ENCODE data around the gene CDKL4. TPM values are rescaled to one million over a fixed set of nuclear protein-coding genes. Genes with fewer than 3 reads are reported as not detected.

The CDKL4 gene
- total RNA-seq, 2 experiments from 2014 or later: 0.75 TPM; not detected in 1

DNA sequence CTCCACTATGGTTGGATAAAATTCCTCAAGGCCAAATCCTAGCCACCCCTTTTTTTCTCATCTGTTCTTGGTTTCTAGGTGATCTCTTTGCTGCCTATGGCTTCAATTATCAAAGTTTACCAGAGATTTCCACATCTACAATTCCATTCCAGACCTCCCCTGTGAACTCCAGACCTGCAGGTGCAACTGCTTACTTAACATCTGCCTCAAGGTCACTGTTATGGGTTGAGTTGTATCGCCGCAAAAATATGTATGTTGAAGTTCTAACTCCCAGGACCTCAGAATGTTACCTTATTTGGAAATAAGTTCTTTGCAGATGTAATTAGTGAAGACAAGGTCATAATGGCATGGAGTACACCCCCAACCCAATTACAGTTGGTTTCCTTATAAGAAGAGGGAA, 62.5 kb downstream of the CDKL4 start:
- Histone ChIP-seq H3K9me3 (ENCODE audit: control insufficient read depth in 1 of 2, insufficient read depth in 1 of 2, low read length in 2 of 2) (no peaks in the 10 kb centered on the region), H3K4me3 (ENCODE audit: low read length) (no peak overlapping the region), H3K36me3 (ENCODE audit: insufficient read depth, low read length) (no peaks in the 10 kb centered on the region), H3K4me1 (ENCODE audit: insufficient read depth, low read length) (no peaks in the 10 kb centered on the region), H3K27ac (ENCODE audit: low read depth in 1 of 2, low read length in 2 of 2) (no peak overlapping the region), H3K27me3 (ENCODE audit: control insufficient read depth in 1 of 2, insufficient read depth in 2 of 2, low read length in 2 of 2) (no peaks in the 10 kb centered on the region)
- no peak for DNase-seq
- TF ChIP-seq CTCF (IDR thresholded peaks at IDR 0.05): no peak
- Mint-ChIP-seq H3K27me3 (no peaks in the 10 kb centered on the region), H3K4me1 (ENCODE audit: low read depth) (no peaks in the 10 kb centered on the region), H3K27ac (no peak overlapping the region), H3K4me3 (no peak overlapping the region), H3K36me3 (ENCODE audit: low read depth) (no peaks in the 10 kb centered on the region), H3K9me3 (no peaks in the 10 kb centered on the region)
- no peak for ATAC-seq (ENCODE audit: poor library complexity)
- POLR2A ChIA-PET: no interaction called here
- CTCF ChIA-PET: no interaction called here
- intact Hi-C loops (cut with DNase I, micrococcal nuclease): no loop called here

GRCh38 chr2:39179974-39180960, 63.5 kb downstream of the CDKL4 start:
- no peak for TF ChIP-seq CTCF (IDR thresholded peaks at IDR 0.05)
- H3K27ac Mint-ChIP-seq: no peak overlapping the region
- H3K36me3 ChIP-seq (ENCODE audit: insufficient read depth, low read length): no peaks in the 10 kb centered on the region
- H3K4me1 Mint-ChIP-seq (ENCODE audit: low read depth): no peaks in the 10 kb centered on the region
- no peaks in the 10 kb centered on the region for H3K9me3 ChIP-seq (ENCODE audit: control insufficient read depth in 1 of 2, insufficient read depth in 1 of 2, low read length in 2 of 2)
- ATAC-seq (ENCODE audit: poor library complexity): no peak
- no peaks in the 10 kb centered on the region for H3K9me3 Mint-ChIP-seq
- no peak overlapping the region for H3K4me3 ChIP-seq (ENCODE audit: low read length)
- intact Hi-C loops (cut with DNase I, micrococcal nuclease): no loop called here
- no peak overlapping the region for H3K27ac ChIP-seq (ENCODE audit: low read depth in 1 of 2, low read length in 2 of 2)
- ChIA-PET POLR2A (no interaction called here), CTCF (no interaction called here)
- H3K27me3 ChIP-seq (ENCODE audit: control insufficient read depth in 1 of 2, insufficient read depth in 2 of 2, low read length in 2 of 2): no peaks in the 10 kb centered on the region
- no peak for DNase-seq
- no peaks in the 10 kb centered on the region for H3K4me1 ChIP-seq (ENCODE audit: insufficient read depth, low read length)
- no peak overlapping the region for H3K4me3 Mint-ChIP-seq
- H3K27me3 Mint-ChIP-seq: no peaks in the 10 kb centered on the region
- H3K36me3 Mint-ChIP-seq (ENCODE audit: low read depth): no peaks in the 10 kb centered on the region

DNA sequence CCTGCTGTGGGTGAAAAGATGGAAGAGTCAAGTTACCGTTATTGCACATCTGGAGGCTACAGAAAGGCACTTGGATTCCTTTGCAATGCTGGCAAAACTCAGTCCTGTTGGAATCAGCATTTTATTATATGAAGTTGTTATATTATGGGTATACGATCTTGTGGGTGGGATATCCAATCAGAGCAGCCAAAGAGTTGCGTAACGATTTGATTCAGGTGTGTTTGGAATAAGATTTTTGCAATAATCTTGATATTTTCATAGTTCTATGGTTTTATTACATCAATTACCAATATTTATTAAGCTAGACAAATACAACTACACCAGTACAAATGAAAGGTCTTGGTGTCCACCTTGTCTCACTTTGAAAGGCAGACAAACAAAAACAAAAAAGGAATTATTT, 65.0 kb downstream of the CDKL4 start:
- no peak overlapping the region for H3K4me3 ChIP-seq (ENCODE audit: low read length)
- H3K36me3 ChIP-seq (ENCODE audit: insufficient read depth, low read length): no peaks in the 10 kb centered on the region
- ATAC-seq (ENCODE audit: poor library complexity) (no peak), DNase-seq (no peak)
- H3K36me3 Mint-ChIP-seq (ENCODE audit: low read depth): no peaks in the 10 kb centered on the region
- no peaks in the 10 kb centered on the region for H3K27me3 Mint-ChIP-seq
- intact Hi-C loops (cut with DNase I, micrococcal nuclease): no loop called here
- no peaks in the 10 kb centered on the region for H3K9me3 ChIP-seq (ENCODE audit: control insufficient read depth in 1 of 2, insufficient read depth in 1 of 2, low read length in 2 of 2)
- H3K27ac Mint-ChIP-seq: no peak overlapping the region
- ChIA-PET CTCF (no interaction called here), POLR2A (no interaction called here)
- no peaks in the 10 kb centered on the region for H3K4me1 ChIP-seq (ENCODE audit: insufficient read depth, low read length)
- H3K4me3 Mint-ChIP-seq: no peak overlapping the region
- no peaks in the 10 kb centered on the region for H3K9me3 Mint-ChIP-seq
- no peaks in the 10 kb centered on the region for H3K4me1 Mint-ChIP-seq (ENCODE audit: low read depth)
- H3K27me3 ChIP-seq (ENCODE audit: control insufficient read depth in 1 of 2, insufficient read depth in 2 of 2, low read length in 2 of 2): no peaks in the 10 kb centered on the region
- TF ChIP-seq CTCF (IDR thresholded peaks at IDR 0.05): no peak
- H3K27ac ChIP-seq (ENCODE audit: low read depth in 1 of 2, low read length in 2 of 2): no peak overlapping the region
